HG02885 (cell line): ENCODE measurements around the gene CDX2.
A peak's percentile ranks its signal among the peaks of the same experiment; 100 is the strongest.
"Not testable (repeated sequence)": the region's sequence is repeated elsewhere in the genome, so short reads cannot be mapped to it uniquely, and the experiment has no call there.

Experiments used
- ATAC-seq: cut with Tn5 transposase; IDR thresholded peaks from one replicate; pipeline ENCODE4 v1.9.1; 2021; ENCODE audit warnings: mild to moderate bottlenecking; ENCODE audit not compliant: unreplicated experiment, poor library complexity

CDX2 gene

GRCh38 chr13:27969082-27969865 lies at the start of gene CDX2:
Gene CDX2, minus strand, starts transcription at chr13:27969315. Its CDS starts 309 bp downstream, at chr13:27969006.
- ATAC-seq: no peak

- no peak for ATAC-seq
Observed at GRCh38 chr13:28014301-28014700, 45.2 kb upstream of the CDX2 start.

- no peak for ATAC-seq
Observed at GRCh38 chr13:28013482-28013881, 44.4 kb upstream of the CDX2 start.

- peak; percentile 92 for ATAC-seq
Observed at GRCh38 chr13:28012896-28013295, 43.8 kb upstream of the CDX2 start.

- peak; percentile 2 for ATAC-seq
Observed at GRCh38 chr13:28012383-28012782, 43.3 kb upstream of the CDX2 start.

GRCh38 chr13:28010046-28010445 lies 40.9 kb upstream of the CDX2 start:
- no peak for ATAC-seq

- ATAC-seq: not testable (repeated sequence)
Observed at GRCh38 chr13:28005016-28005415, 35.9 kb upstream of the CDX2 start.

- no peak for ATAC-seq
Observed at GRCh38 chr13:28002886-28003698, 34.0 kb upstream of the CDX2 start.

GRCh38 chr13:28001837-28002473 lies 32.8 kb upstream of the CDX2 start:
- no peak for ATAC-seq

- no peak for ATAC-seq
Observed at GRCh38 chr13:28001049-28001448, 31.9 kb upstream of the CDX2 start.

GRCh38 chr13:28000567-28000966 lies 31.5 kb upstream of the CDX2 start:
- no peak for ATAC-seq

- ATAC-seq: peak; percentile 41
Observed at GRCh38 chr13:27997904-27998522, 28.9 kb upstream of the CDX2 start.

- no peak for ATAC-seq
Observed at GRCh38 chr13:27991881-27992280, 22.8 kb upstream of the CDX2 start.

- no peak for ATAC-seq
Observed at GRCh38 chr13:27988520-27988919, 19.4 kb upstream of the CDX2 start, which contains the start of gene URAD. Gene URAD, minus strand, starts transcription at chr13:27988693. Its CDS starts 56 bp downstream, at chr13:27988637.

GRCh38 chr13:27985600-27985999 lies 16.5 kb upstream of the CDX2 start:
- no peak for ATAC-seq

- ATAC-seq: no peak
Observed at GRCh38 chr13:27982361-27982760, 13.2 kb upstream of the CDX2 start.

- no peak for ATAC-seq
Observed at GRCh38 chr13:27981006-27981708, 12.0 kb upstream of the CDX2 start.

- no peak for ATAC-seq
Observed at GRCh38 chr13:27980280-27980998, 11.3 kb upstream of the CDX2 start.

GRCh38 chr13:27979765-27980279 lies 10.7 kb upstream of the CDX2 start:
- no peak for ATAC-seq
